Gastrocnemius medialis (tissue), 4 donors: ENCODE data around the gene TRIM15.

ENCODE experiments used
- CTCF ChIP-seq, 5 experiments: fragments of 450-650 bp in 3 of 5; fragments of 200-600 bp in 2 of 5; sonication (generic) in 2 of 5; IDR thresholded peaks in 4 of 5; conservative IDR thresholded peaks in 1 of 5; 1 replicate in 4 of 5; 2 replicates in 1 of 5; pipeline ENCODE4 v1.5.1; 2016 to 2019; ENCODE audit warnings: antibody characterized with exemption in 5 of 5, mild to moderate bottlenecking in 3 of 5, moderate library complexity in 3 of 5
- POLR2A ChIP-seq, 2 donors: fragments of 450-650 bp; IDR thresholded peaks; one replicate each; pipeline ENCODE4 v1.6.1; 2017; ENCODE audit warnings: antibody characterized with exemption in 2 of 2, mild to moderate bottlenecking in 2 of 2, moderate library complexity in 2 of 2

GRCh38 chr6:30149858-30150550 lies 13.3 kb upstream of the TRIM15 start:
- no peak for TF ChIP-seq CTCF (IDR thresholded peaks at IDR 0.05 in 4 of 5, conservative IDR thresholded peaks at IDR 0.05 in 1 of 5)
- TF ChIP-seq POLR2A (IDR thresholded peaks at IDR 0.05) = no peak
